ENCODE measurements around the gene FGD5. TPM values are rescaled to one million over a fixed set of nuclear protein-coding genes. Genes with fewer than 3 reads are reported as not detected.

FGD5 gene
- total and polyA plus RNA-seq, 2 donors (not counting 1 experiment from before 2014, with no cell fraction given) = not detected

- WGBS (ENCODE audit: insufficient coverage) = 95% methylated on average over 12 of the region's 12 CpGs
- no peak overlapping the region for H3K4me2 ChIP-seq (replicated peaks; ENCODE audit: low read depth, low read length, poor library complexity, severe bottlenecking)
- H3K27ac ChIP-seq (ENCODE audit: low read length in 2 of 2) = no peak overlapping the region
- Mint-ChIP-seq H3K4me1 (no peaks in the 10 kb centered on the region), H3K9me3 (ENCODE audit: insufficient read depth) (peaks cover 4% of the 10 kb centered on the region), H3K4me3 (no peak overlapping the region), H3K27me3 (no peaks in the 10 kb centered on the region), H3K27ac (no peak overlapping the region)
- ATAC-seq (ENCODE audit: low read depth) (no peak), DNase-seq (no peak)
- intact Hi-C loops (cut with micrococcal nuclease) = no loop called here
- no peak overlapping the region for H3K4me3 ChIP-seq (ENCODE audit: control extremely low read depth in 1 of 5, extremely low read depth in 1 of 5, insufficient read depth in 1 of 5, low read depth in 2 of 5, low read length in 4 of 5)
- H2AFZ ChIP-seq (ENCODE audit: insufficient read depth, low read depth, low read length, poor library complexity, severe bottlenecking) = no peak overlapping the region
- H3K4me1 ChIP-seq (ENCODE audit: control insufficient read depth in 2 of 2, insufficient read depth in 2 of 2, low read length in 2 of 2) = no peaks in the 10 kb centered on the region
- CTCF ChIA-PET = no interaction called here
- no peaks in the 10 kb centered on the region for H3K79me2 ChIP-seq (ENCODE audit: control insufficient read depth, insufficient read depth, low read length)
- peaks cover 0 to 7% (median 3%) of the 10 kb centered on the region in 3 donors for H3K9me3 ChIP-seq (ENCODE audit: control extremely low read depth in 1 of 3, control insufficient read depth in 2 of 3, insufficient read depth in 1 of 3, low read length in 2 of 3)
- TF ChIP-seq EZH2 (IDR thresholded peaks at IDR 0.05; ENCODE audit: borderline replicate concordance, insufficient read depth, low read depth, low read length, poor library complexity, severe bottlenecking) (no peak), CTCF (IDR thresholded peaks at IDR 0.05) (no peak)
- POLR2A ChIA-PET = no interaction called here
- no peaks in the 10 kb centered on the region for H3K27me3 ChIP-seq (replicated peaks in 1 of 4; ENCODE audit: control extremely low read depth in 1 of 4, control insufficient read depth in 3 of 4, insufficient read depth in 4 of 4, low read length in 3 of 4)
- H3K9ac ChIP-seq (ENCODE audit: low read length) = no peak overlapping the region
- no peaks in the 10 kb centered on the region for H4K20me1 ChIP-seq (ENCODE audit: control insufficient read depth, insufficient read depth, low read length, poor library complexity, severe bottlenecking)
- H3K36me3 ChIP-seq (replicated peaks in 1 of 2; ENCODE audit: control extremely low read depth in 1 of 2, control insufficient read depth in 1 of 2, extremely low read depth in 1 of 2, insufficient read depth in 2 of 2, low read length in 1 of 2) = no peaks in the 10 kb centered on the region
These were observed 44.3 kb upstream of the FGD5 start for GRCh38 chr3:14774431-14774830.

GRCh38 chr3:14775011-14775410, 43.8 kb upstream of the FGD5 start:
- intact Hi-C loops (cut with micrococcal nuclease) = no loop called here
- no peaks in the 10 kb centered on the region for H3K79me2 ChIP-seq (ENCODE audit: control insufficient read depth, insufficient read depth, low read length)
- H3K9ac ChIP-seq (ENCODE audit: low read length) = no peak overlapping the region
- H3K27ac Mint-ChIP-seq = no peak overlapping the region
- no peaks in the 10 kb centered on the region for H3K4me1 ChIP-seq (ENCODE audit: control insufficient read depth in 2 of 2, insufficient read depth in 2 of 2, low read length in 2 of 2)
- POLR2A ChIA-PET = no interaction called here
- 97% methylated on average over 3 of the region's 7 CpGs for WGBS (ENCODE audit: insufficient coverage)
- H3K4me1 Mint-ChIP-seq = no peaks in the 10 kb centered on the region
- no peak for TF ChIP-seq CTCF (IDR thresholded peaks at IDR 0.05)
- no peak for TF ChIP-seq EZH2 (IDR thresholded peaks at IDR 0.05; ENCODE audit: borderline replicate concordance, insufficient read depth, low read depth, low read length, poor library complexity, severe bottlenecking)
- no peak overlapping the region for H2AFZ ChIP-seq (ENCODE audit: insufficient read depth, low read depth, low read length, poor library complexity, severe bottlenecking)
- no peak for ATAC-seq (ENCODE audit: low read depth)
- CTCF ChIA-PET = no interaction called here
- no peaks in the 10 kb centered on the region for H3K27me3 ChIP-seq (replicated peaks in 1 of 4; ENCODE audit: control extremely low read depth in 1 of 4, control insufficient read depth in 3 of 4, insufficient read depth in 4 of 4, low read length in 3 of 4)
- no peak overlapping the region for H3K4me3 Mint-ChIP-seq
- no peak overlapping the region for H3K27ac ChIP-seq (ENCODE audit: low read length in 2 of 2)
- no peak overlapping the region for H3K4me2 ChIP-seq (replicated peaks; ENCODE audit: low read depth, low read length, poor library complexity, severe bottlenecking)
- no peak for DNase-seq
- H3K27me3 Mint-ChIP-seq = no peaks in the 10 kb centered on the region
- peaks cover 0 to 7% (median 3%) of the 10 kb centered on the region in 3 donors for H3K9me3 ChIP-seq (ENCODE audit: control extremely low read depth in 1 of 3, control insufficient read depth in 2 of 3, insufficient read depth in 1 of 3, low read length in 2 of 3)
- H3K9me3 Mint-ChIP-seq (ENCODE audit: insufficient read depth) = peaks cover 6% of the 10 kb centered on the region
- no peaks in the 10 kb centered on the region for H4K20me1 ChIP-seq (ENCODE audit: control insufficient read depth, insufficient read depth, low read length, poor library complexity, severe bottlenecking)
- no peak overlapping the region for H3K4me3 ChIP-seq (ENCODE audit: control extremely low read depth in 1 of 5, extremely low read depth in 1 of 5, insufficient read depth in 1 of 5, low read depth in 2 of 5, low read length in 4 of 5)
- no peaks in the 10 kb centered on the region for H3K36me3 ChIP-seq (replicated peaks in 1 of 2; ENCODE audit: control extremely low read depth in 1 of 2, control insufficient read depth in 1 of 2, extremely low read depth in 1 of 2, insufficient read depth in 2 of 2, low read length in 1 of 2)
